GM21381 (cell line): ENCODE results near the gene ATP1A2.

Source experiments
- ATAC-seq: cut with Tn5 transposase; IDR thresholded peaks from one replicate; pipeline ENCODE4 v1.9.1; 2021; ENCODE audit warnings: mild to moderate bottlenecking, moderate library complexity; ENCODE audit not compliant: unreplicated experiment

The ATP1A2 gene

GRCh38 chr1:160139840-160140239 lies 24.3 kb downstream of the ATP1A2 start:
- no peak for ATAC-seq

GRCh38 chr1:160143695-160144094 lies 28.1 kb downstream of the ATP1A2 start:
- ATAC-seq = no peak

DNA sequence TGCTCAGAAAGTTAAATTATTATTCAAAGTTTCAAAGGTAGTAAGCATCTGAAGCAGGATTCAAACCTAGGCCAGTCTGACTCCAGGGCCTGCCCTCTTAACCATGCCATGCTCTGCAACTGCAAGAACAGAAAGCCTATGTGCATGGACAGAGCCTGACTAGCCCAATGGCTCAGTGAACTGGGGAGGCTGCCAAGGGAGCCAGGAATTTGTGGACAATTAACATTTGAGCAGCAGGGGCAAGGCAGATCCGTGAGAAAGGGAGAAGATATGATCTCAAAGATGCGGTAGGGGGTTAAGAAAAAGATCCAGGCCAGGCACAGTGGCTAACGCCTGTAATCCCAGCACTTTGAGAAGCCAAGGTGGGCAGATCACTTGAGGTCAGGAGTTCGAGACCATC lies 29.4 kb downstream of the ATP1A2 start:
- no peak for ATAC-seq

- no peak for ATAC-seq
Measured at GRCh38 chr1:160146107-160146506, 30.5 kb downstream of the ATP1A2 start.

DNA sequence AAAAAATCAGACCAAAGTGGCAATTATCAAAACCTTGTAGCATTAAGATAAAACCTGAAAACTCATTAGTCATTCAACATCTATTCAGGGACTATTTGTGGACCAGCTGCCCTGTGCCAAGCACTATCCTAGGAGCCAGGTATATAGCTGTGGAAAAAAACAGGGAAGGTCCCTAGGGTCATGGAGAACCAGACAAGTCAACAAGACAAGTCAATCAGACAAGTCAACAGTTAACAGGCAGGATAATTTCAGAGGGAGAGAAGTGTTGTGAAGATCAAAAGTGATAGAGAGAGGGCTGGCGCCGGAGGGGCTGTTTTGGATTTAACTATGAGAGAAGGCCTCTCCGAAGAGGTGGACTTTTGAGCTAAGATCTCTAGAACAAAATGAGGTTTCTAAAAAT lies 32.6 kb downstream of the ATP1A2 start:
- ATAC-seq = no peak

GRCh38 chr1:160149233-160149632 lies 33.7 kb downstream of the ATP1A2 start:
- no peak for ATAC-seq

GRCh38 chr1:160149716-160150115 lies 34.2 kb downstream of the ATP1A2 start:
- no peak for ATAC-seq

- no peak for ATAC-seq
Measured at GRCh38 chr1:160151303-160151702, 35.7 kb downstream of the ATP1A2 start, which contains the start of gene ATP1A4. ATP1A4 (plus strand) TSS chr1:160151603; CDS start chr1:160152041, 438 bp downstream.

DNA sequence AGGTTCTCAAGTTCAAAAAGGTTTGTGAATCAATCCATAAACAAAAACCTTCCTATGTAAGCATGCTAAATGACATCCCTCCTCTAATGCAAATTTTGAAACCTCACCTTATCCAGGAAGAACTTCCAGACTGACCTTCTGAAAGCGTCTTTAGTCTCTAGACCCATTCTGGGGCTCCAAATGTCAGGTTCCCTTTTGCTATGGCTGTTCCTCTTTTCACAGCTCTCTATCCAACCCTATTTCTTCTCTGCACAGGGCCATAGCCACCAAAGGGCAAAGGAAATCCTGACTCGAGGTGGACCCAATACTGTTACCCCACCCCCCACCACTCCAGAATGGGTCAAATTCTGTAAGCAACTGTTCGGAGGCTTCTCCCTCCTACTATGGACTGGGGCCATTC lies 39.2 kb downstream of the ATP1A2 start:
- no peak for ATAC-seq

- ATAC-seq = no peak
Measured at GRCh38 chr1:160156361-160156760, 40.8 kb downstream of the ATP1A2 start.

- ATAC-seq = no peak
Measured at GRCh38 chr1:160157174-160157573, 41.6 kb downstream of the ATP1A2 start.

DNA sequence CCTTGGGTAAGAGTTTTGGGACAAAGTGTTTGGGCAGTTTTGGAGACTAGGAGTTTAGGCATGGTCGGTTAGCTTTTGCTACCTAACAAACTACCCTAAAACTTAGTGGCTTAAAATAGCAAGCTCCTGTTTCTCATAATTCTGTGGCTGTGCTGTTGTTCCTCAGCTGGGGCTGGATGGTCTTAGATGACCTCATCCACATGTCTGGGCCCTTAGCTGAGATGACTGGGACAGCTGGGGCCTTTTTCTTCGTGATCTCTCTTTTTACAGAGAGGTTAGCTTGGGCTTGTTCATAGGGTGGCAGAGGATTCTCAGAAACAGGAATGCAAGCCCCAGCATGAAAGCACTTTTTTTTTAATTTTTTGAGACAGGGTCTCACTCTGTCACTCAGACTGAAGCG lies 42.5 kb downstream of the ATP1A2 start:
- no peak for ATAC-seq

DNA sequence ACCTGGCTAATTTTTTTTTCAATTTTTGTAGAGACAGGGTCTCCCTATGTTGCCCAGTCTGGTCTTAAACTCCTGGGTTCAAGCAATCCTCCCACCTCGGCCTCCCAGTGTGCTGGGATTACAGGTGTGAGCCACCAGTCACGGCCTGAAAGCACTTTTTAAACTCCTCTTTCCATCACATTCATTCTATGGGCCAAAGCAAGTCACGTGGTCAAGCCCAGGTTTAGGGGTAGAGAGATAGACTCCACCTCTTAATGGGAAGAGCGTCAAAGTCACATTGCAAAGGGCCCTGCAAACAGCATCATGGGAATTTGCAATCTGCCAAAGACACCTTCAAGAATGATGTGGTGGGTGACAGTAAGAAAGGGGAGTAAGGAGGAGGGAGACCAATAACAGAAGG lies 43.0 kb downstream of the ATP1A2 start:
- no peak for ATAC-seq

- no peak for ATAC-seq
Measured at GRCh38 chr1:160159846-160160245, 44.3 kb downstream of the ATP1A2 start.

DNA sequence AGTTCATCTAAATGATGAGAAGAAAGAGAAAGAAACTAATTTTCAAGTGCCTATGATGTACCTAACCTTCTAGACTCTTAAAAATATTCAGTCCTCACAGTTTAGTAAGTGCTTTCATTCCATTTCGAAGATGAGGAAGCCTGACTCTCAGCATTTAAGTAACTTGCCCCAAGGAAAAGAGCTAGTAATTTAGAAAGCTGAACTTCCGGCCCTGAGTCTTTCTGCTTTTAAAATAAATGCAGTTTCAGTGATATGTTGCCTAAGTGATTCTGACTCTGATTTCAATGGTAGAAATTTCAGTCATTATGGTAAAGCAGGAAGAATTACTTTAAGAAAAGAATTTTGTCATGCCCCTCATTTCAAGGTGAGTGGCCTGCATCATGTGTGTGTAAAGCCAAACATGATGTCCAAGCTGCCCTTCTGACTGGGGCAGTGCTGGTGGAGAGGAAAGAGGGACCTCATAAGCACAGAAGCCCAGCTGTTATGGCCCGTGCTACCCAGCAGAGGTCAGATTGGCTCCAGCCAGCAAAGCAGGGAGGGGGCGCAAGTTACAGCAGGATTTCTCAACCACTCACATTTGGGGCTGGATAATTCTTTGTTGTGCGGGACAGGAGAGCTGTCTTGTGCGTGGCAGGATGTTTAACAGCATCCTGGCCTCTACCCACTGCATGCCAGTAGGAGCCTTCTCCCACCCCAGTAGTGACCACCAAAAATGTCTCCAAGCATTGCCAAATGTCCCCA lies 46.6 kb downstream of the ATP1A2 start:
- no peak for ATAC-seq

GRCh38 chr1:160162931-160163330 lies 47.4 kb downstream of the ATP1A2 start:
- ATAC-seq = no peak

DNA sequence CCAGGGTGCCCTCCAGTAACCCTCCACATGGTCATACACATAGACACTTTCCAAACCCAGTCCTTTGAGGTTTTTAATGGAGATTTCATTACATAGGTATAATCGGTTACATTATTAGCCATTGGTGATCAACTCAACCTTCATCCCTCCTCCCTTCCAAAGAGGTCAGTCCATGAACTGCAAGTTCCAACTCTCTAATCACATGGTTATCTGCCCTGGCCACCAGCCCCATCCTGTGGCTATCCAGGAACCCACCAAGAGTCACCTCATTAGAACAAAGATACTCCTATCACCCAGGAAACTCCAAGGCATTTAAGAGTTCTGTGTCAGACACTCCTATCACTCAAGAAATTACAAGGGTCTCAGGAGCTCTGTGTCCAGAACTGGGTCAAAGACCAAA lies 48.1 kb downstream of the ATP1A2 start:
- ATAC-seq = no peak

GRCh38 chr1:160164121-160164520 lies 48.6 kb downstream of the ATP1A2 start:
- ATAC-seq = no peak

- no peak for ATAC-seq
Measured at GRCh38 chr1:160166166-160166868, 50.8 kb downstream of the ATP1A2 start.

- ATAC-seq = no peak
Measured at GRCh38 chr1:160167056-160167455, 51.5 kb downstream of the ATP1A2 start.

DNA sequence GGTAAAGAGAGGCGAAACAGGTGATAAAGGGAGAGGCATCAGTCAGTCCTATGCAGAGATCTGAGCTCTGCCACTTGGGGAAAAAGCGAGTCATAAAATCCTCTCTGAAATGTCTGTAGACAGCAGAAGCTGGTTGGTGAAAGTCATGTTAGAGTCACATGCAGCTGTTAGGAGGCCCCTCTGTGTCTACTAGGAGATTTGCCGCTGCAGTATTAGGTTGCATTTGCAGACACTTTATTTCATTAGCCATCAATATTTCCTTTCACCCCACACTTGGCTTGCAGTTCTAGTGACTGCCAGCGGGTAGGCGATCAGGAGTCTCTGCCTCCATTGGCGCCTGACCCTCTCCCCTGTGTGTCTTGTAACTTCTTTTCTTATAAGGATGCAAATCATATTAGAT lies 52.0 kb downstream of the ATP1A2 start:
- ATAC-seq = no peak

DNA sequence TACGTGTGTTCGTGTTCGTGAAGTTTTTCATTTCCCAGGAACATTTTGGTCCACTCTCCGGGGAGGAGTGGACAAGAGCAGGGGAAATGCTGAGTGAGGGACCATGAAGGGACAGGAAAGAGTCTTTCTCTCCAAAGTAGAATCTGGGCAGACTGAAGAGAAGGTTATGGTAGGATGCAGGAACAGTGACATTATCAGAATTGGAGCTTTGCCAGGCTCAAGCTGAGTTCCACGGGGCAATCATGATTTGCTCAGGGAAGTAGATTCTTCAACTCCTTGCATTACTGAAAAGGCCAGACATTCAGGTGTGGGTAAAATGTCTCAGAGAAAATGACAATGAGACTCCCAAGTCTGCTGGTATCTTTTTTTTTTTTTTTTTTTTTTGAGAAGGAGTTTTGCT lies 52.5 kb downstream of the ATP1A2 start:
- ATAC-seq = no peak
